Activated T-cell treated with anti-CD3 and anti-CD28 coated beads, Interleukin-2, amount 50 U/mL, for 1 hour (primary cell): ENCODE data around the gene GPRC6A.
"Not testable (repeated sequence)": the region's sequence is repeated elsewhere in the genome, so short reads cannot be mapped to it uniquely, and the experiment has no call there.

Source experiments
- DNase-seq: peaks from one replicate; pipeline ENCODE4 v3.0.0-alpha.2; 2020

The GPRC6A gene, protein sequence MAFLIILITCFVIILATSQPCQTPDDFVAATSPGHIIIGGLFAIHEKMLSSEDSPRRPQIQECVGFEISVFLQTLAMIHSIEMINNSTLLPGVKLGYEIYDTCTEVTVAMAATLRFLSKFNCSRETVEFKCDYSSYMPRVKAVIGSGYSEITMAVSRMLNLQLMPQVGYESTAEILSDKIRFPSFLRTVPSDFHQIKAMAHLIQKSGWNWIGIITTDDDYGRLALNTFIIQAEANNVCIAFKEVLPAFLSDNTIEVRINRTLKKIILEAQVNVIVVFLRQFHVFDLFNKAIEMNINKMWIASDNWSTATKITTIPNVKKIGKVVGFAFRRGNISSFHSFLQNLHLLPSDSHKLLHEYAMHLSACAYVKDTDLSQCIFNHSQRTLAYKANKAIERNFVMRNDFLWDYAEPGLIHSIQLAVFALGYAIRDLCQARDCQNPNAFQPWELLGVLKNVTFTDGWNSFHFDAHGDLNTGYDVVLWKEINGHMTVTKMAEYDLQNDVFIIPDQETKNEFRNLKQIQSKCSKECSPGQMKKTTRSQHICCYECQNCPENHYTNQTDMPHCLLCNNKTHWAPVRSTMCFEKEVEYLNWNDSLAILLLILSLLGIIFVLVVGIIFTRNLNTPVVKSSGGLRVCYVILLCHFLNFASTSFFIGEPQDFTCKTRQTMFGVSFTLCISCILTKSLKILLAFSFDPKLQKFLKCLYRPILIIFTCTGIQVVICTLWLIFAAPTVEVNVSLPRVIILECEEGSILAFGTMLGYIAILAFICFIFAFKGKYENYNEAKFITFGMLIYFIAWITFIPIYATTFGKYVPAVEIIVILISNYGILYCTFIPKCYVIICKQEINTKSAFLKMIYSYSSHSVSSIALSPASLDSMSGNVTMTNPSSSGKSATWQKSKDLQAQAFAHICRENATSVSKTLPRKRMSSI

DNA sequence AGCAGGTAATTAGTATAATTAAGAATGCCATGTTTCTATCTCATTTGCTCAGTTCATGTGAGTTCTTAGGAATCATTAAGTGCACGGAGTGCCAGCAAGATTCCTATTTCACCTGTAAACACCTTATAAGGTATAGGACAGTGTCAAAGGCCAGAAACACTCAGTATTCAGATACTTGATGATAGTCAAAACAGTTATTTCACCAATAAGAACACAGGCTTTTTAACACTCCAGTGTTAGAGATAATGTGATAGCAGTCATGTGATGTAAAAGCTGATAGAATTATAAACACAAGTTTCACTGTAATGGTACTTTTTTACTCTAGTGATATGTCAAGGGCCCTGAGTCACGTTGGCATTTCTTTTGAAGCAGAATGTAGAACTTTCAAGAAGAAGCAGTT is at the start of gene GPRC6A:
Gene GPRC6A (minus strand): TSS at position 101 of the 400 bp plus-strand sequence. CDS start 70 bp downstream, at position 31.
- DNase-seq = no peak

DNA sequence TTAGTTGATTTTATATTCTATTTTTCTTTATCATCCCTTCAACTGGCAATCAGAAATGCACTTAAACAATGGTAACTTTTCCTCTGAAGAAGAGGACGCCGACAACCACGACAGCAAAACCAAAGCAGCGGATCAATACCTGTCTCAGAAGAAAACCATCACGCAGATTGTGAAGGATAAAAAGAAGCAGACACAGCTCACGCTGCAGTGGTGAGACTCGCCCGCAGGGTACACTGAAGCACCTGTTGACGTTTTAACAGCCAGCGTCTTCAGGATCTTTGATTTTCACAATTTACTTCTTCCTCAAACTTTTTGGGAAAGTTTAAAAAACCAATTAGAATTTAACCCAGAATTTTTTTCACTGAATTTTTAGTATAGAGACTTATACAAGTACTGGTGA is 48.9 kb upstream of the GPRC6A start:
- DNase-seq = no peak

- DNase-seq = no peak
Measured at GRCh38 chr6:116876635-116877611, 48.0 kb upstream of the GPRC6A start, which contains the start of gene RFX6. RFX6 (plus strand) TSS chr6:116877242; CDS start chr6:116877276, 34 bp downstream.

GRCh38 chr6:116876107-116876506 is 47.2 kb upstream of the GPRC6A start:
- no peak for DNase-seq

DNA sequence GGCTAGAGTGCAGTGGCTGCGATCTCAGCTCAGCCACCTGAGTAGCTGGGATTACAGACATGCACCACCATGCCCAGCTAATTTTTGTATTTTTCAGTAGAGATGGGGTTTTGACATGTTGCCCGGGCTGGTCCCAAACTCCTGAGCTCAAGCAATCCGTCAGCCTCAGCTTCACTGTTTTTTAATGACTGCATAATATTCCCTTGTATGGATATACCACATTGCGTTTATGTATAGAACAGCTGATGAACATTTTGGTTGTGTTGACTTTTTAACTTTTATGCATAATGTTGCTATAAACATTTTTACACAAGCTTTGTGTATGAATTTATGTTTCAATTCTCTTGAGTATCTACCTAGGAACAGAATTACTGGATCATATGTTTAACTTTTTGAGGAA is 43.9 kb upstream of the GPRC6A start:
- no peak for DNase-seq

DNA sequence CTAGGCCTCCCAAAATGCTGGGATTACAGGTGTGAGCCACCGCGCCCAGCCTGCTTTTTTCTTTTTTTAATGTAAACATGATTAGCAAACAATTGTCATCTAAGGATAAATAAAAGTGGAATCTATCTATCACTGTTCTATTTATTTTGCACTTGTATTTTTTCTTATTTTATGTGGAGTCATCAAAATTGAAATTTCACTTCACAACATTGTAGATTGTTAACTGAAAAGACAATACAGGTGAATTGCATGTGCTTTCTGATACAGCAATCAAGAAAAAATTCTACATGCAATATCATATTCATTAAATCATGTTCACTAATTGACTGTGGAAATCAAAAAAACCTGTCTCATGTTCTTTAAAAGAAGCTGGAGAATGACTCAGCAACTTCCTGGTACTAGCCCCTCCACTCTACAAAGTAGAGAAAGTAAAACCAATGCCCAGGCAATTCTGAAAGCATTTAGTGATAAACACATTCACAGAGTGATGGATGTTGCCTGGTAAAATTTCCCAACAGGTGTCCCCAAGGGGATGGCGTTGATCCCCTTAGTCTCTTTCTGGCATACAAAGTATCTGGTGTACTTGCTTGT is 37.5 kb upstream of the GPRC6A start:
- no peak for DNase-seq

GRCh38 chr6:116859264-116859663 is 30.4 kb upstream of the GPRC6A start:
- no peak for DNase-seq

GRCh38 chr6:116858060-116858459 is 29.2 kb upstream of the GPRC6A start:
- DNase-seq = no peak

DNA sequence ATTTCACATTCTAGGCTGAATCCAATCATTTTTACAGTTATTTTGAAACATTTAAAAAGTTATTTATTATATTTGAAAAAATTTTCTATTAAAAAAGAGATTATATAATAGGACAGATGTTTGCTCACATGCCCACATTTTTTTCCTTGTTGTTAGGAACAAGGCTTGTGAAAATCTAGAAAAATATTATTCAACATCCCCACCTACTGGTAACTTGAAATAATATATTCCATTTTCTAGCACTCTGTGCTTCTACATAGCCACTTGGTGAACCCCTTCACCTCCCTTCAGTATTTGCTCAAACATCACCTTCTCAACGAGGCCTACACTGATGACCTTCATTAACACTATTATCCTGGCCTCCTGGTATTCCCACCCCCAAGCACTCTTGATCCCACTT is 18.3 kb upstream of the GPRC6A start:
- no peak for DNase-seq

DNA sequence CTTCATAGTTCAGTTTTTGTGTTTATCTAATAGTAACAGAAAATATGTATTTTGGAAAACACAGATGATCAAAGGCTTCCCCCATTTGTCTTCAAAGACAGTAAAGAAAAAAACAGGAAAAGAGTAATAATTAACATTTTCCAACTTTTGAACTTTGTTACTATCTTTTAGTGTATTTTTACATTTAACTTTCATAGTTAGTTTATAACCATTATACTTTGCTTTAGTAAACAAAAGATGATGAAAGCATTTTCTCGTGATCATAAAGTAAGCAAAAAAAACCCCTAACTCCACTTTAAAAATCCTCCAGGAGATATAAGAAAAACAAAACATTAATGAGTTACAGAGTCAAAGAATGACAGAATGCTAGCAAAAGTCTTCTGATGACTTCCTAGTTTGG is 13.6 kb upstream of the GPRC6A start:
- DNase-seq = no peak

- DNase-seq = no peak
Measured at GRCh38 chr6:116840091-116840490, 11.2 kb upstream of the GPRC6A start.

DNA sequence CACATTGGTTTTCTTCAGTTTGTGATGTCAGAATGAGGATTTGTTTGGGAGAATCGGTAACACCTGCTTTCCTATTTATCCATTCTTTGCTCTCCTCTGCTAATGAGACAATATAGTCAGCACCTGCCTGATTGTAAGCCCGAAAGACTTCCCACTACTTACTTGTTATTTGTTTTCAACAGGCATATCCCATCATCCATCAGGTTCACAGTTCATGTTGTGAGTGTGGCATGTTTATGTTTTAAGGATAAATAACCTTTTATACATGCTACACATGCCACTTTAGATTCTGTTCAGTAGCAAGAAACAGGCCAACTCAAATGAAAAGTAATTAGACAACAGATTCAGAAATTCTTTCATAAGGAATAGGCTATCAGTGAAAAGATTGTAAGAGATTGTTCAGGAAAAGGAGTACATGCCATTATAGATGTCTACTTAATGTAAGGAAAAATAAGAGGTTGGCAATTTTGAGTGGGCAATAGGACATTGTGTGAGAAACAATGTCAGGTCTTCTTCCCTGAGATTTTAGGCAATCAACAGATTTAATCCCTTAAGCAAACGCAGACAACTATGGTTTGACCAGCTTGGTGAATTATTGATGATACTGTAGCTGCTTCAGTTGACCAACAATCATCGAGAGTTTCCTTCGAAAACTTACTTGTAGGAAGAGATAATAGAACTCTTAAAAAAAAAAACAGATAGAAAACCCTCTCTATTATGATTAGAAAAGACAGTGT is 7.9 kb upstream of the GPRC6A start:
- DNase-seq = no peak

DNA sequence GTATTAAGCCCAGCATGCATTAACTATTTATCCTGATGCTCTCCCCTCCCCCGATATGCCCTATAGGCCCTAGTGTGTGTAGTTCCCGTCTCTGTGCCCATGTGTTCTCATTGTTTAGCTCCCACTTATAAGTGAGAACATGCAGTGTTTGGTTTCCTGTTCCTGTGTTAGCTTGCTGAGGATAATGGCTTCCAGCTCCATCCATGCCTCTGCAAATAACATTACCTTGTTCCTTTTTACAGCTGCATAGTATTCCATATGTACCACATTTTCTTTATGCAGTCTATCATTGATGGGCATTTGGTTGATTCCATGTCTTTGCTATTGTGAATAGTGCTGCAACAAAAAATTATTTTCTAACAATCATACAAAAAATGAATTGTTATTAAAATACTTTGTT is 5.6 kb upstream of the GPRC6A start:
- not testable (repeated sequence) for DNase-seq

DNA sequence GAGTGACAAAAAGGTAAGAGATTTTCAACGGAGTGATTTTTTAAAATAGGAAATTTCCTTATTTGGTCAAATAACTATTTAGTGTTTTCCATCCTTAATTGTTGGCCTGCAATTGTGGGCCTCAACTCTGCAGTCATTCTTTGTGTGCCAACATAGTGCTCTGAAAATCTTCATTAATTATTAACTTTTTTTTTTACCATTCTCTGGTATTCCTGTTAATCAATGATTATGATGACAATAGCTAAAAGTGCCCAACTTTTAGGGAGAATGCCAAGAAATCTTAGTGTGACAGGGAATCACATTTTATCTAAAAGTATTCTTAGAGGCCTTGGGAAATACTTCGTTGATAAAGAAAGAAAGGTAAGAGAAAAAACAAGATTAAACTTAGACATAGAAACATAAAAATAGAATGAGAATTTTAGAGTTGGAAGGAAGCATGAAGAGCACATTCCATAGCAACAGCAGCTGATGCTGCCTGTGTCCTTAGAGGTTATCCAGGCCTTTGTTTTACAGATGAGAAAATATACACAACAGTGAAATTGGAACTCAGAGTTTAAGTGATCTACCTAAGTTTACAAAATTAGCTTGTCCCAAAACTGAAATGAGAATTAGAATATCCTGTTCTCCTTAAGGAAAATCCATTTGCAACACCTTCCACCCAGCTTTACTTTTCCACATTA is 1.2 kb downstream of the GPRC6A start:
- no peak for DNase-seq

- DNase-seq = not testable (repeated sequence)
Measured at GRCh38 chr6:116816336-116816735, 12.5 kb downstream of the GPRC6A start.

DNA sequence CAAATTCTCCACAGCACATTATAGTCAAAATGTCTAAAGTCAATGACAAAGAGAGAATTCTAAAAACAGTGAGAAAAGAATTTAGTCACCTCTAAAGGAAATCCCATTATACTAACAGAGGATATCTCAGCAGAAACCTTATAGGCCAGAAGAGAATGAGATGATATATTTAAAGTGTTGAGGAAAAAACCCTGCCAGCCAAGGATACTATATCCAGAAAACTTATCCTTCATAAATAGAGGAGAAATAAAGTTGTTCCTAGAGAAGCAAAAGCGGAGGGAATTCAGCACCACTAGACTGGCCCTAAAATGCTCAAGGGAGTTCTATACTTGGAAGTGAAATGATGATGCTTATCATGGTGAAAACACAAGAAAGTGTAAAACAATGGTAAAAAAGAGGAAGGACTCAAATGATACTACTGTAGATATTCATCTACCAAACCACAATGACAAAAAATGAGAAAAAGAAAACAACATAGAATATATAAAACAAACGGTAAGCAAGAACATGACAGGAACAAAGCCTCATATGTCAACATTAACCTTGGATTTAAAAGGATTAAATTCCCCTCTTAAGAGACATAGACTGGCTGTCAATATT is 16.7 kb downstream of the GPRC6A start:
- DNase-seq = no peak

- no peak for DNase-seq
Measured at GRCh38 chr6:116801971-116802370, 26.9 kb downstream of the GPRC6A start.

DNA sequence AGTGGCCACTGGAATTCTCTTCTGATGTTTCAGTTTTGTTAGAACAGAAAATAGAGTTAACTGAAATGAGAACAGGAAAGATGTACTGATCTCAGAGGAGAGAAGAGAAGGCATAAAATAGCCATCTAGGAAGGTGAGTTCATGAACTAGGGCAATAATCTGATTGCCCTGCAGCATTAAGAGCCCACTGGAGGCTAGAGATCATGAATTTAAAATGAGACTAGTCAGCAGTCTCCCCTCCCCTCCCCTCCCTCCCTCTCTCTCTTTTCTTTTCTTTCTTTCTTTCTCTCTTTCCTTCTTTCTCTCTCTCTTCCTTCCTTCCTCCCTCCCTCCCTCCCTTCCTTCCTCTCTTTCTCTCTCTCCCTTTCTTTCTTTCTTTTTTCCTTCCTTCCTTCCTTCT is 28.9 kb downstream of the GPRC6A start:
- no peak for DNase-seq

- no peak for DNase-seq
Measured at GRCh38 chr6:116797585-116797984, 31.3 kb downstream of the GPRC6A start.

- no peak for DNase-seq
Measured at GRCh38 chr6:116793224-116793623, 35.7 kb downstream of the GPRC6A start.
